HepG2 (cell line): Measurements from ENCODE around the gene MTARC1. TPM values are rescaled to one million over a fixed set of nuclear protein-coding genes. Genes with fewer than 3 reads are reported as not detected.

Experiments
- ATAC-seq: fragments of 200-7000 bp; cut with Tn5 transposase; 3 replicates; pipeline ENCODE4 v1.9.1; 2020; ENCODE audit warnings: mild to moderate bottlenecking, moderate library complexity
- BruUV-seq: library from RNA; stranded (reverse); fragments of 400-500 nt; replicated peaks from 2 replicates; lab custom pipeline; 2021; lab: Mats Ljungman, UMichigan
- CTCF ChIA-PET: fragments of 300-600 bp; formaldehyde crosslinking; extraction: SDS; loops from one replicate; lab custom pipeline; 2021; ENCODE audit warnings: low total read pairs, inconsistent platforms, low intra/inter-chr PET ratio; lab: Yijun Ruan, JAX
- POLR2A ChIA-PET: fragments of 350-600 bp; sonication (Branson Sonifier 250); formaldehyde crosslinking; loops from one replicate; lab custom pipeline; 2020; ENCODE audit warnings: antibody characterized with exemption, inconsistent platforms; lab: Yijun Ruan, JAX
- DNase-seq: peaks from one replicate; pipeline ENCODE4 v3.0.0-alpha.2; 2015; ENCODE audit warnings: low spot score
- FAIRE-seq: peaks from 3 replicates; lab custom pipeline; 2011; peaks lifted over from hg19 to GRCh38; lab: Jason Lieb, UNC
- H2AFZ ChIP-seq: one replicate; pipeline ENCODE4 v1.6.1; 2011; ENCODE audit warnings: low read length, inconsistent platforms
- H3K27ac ChIP-seq: fragments of 300-600 bp; 3 replicates; pipeline ENCODE4 v1.8.0; 2011; ENCODE audit warnings: mixed run types, mild to moderate bottlenecking, mixed read lengths, low read length, inconsistent platforms; ENCODE audit not compliant: insufficient read depth; ENCODE audit errors: extremely low read length
- H3K27me3 ChIP-seq, 2 experiments: fragments of 200-600 bp in 1 of 2; 2 replicates in 1 of 2; 3 replicates in 1 of 2; pipeline versions ENCODE4 v1.6.0 to v1.8.0; 2011; ENCODE audit warnings: low read length in 2 of 2, mild to moderate bottlenecking in 2 of 2, moderate library complexity in 2 of 2, inconsistent platforms in 1 of 2; ENCODE audit not compliant: insufficient read depth in 2 of 2, control insufficient read depth in 1 of 2
- H3K36me3 ChIP-seq, 2 experiments: fragments of 200-600 bp in 1 of 2; replicated peaks in 1 of 2; 2 replicates in 1 of 2; 3 replicates in 1 of 2; pipeline versions ENCODE4 v1.5.1 to v1.8.0; 2011; ENCODE audit warnings: low read length in 2 of 2, inconsistent platforms in 1 of 2; ENCODE audit not compliant: insufficient read depth in 2 of 2, control insufficient read depth in 1 of 2
- H3K4me1 ChIP-seq: 2 replicates; pipeline ENCODE4 v1.5.1; 2012; ENCODE audit warnings: low read length, inconsistent platforms; ENCODE audit not compliant: insufficient read depth
- H3K4me2 ChIP-seq: 2 replicates; pipeline ENCODE4 v1.6.0; 2011; ENCODE audit warnings: low read depth, low read length, inconsistent platforms
- H3K4me3 ChIP-seq, 3 experiments: fragments of 200-600 bp in 1 of 3; sonication (generic), shearing (Covaris generic) in 1 of 3; replicated peaks in 1 of 3; 2 replicates each; pipeline ENCODE4 v1.5.1; 2011 to 2016; ENCODE audit warnings: low read length in 3 of 3, inconsistent platforms in 2 of 3, low read depth in 2 of 3, mild to moderate bottlenecking in 2 of 3, control low read depth in 1 of 3, mixed read lengths in 1 of 3; ENCODE audit not compliant: insufficient read depth in 1 of 3
- H3K79me2 ChIP-seq: one replicate; pipeline ENCODE4 v1.6.1; 2011; ENCODE audit warnings: low read length, inconsistent platforms; ENCODE audit not compliant: insufficient read depth
- H3K9ac ChIP-seq: 2 replicates; pipeline ENCODE4 v1.6.0; 2011; ENCODE audit warnings: mild to moderate bottlenecking, low read depth, low read length, inconsistent platforms; ENCODE audit not compliant: insufficient read depth
- H3K9me3 ChIP-seq: 2 replicates; pipeline ENCODE4 v1.5.1; 2012; ENCODE audit warnings: mild to moderate bottlenecking, low read length
- H4K20me1 ChIP-seq: 2 replicates; pipeline ENCODE4 v1.6.0; 2011; ENCODE audit warnings: inconsistent platforms, mild to moderate bottlenecking, low read length, moderate library complexity; ENCODE audit not compliant: insufficient read depth
- RORA ChIP-seq: sonication (generic); formaldehyde crosslinking; IDR thresholded peaks from 2 replicates; pipeline ENCODE4 v1.5.0; 2020; ENCODE audit warnings: mild to moderate bottlenecking, missing genetic modification reagents, moderate library complexity
- ZBTB1 ChIP-seq: sonication (generic); formaldehyde crosslinking; IDR thresholded peaks from 2 replicates; pipeline ENCODE4 v1.4.0; 2020; ENCODE audit warnings: missing genetic modification reagents, borderline replicate concordance
- ZMAT3 ChIP-seq: sonication (generic); formaldehyde crosslinking; conservative IDR thresholded peaks from 2 replicates; pipeline ENCODE4 v1.7.0; 2021; ENCODE audit warnings: missing genetic modification reagents
- ZNF331 ChIP-seq: sonication (generic); formaldehyde crosslinking; IDR thresholded peaks from 2 replicates; pipeline ENCODE4 v1.4.0; 2020; ENCODE audit warnings: missing genetic modification reagents
- ZNF510 ChIP-seq: sonication (generic); formaldehyde crosslinking; IDR thresholded peaks from 2 replicates; pipeline ENCODE4 v1.4.0; 2020; ENCODE audit warnings: low read depth, mild to moderate bottlenecking, missing genetic modification reagents
- ZNF552 ChIP-seq: sonication (generic); formaldehyde crosslinking; IDR thresholded peaks from 2 replicates; pipeline ENCODE4 v1.9.0; 2022; ENCODE audit warnings: missing genetic modification reagents, mild to moderate bottlenecking, borderline replicate concordance
- ZNF577 ChIP-seq: sonication (generic); formaldehyde crosslinking; IDR thresholded peaks from 2 replicates; pipeline ENCODE4 v1.4.0; 2020; ENCODE audit warnings: mild to moderate bottlenecking, low read depth, missing genetic modification reagents, borderline replicate concordance
- WGBS: methylation state at CpG from one replicate; pipeline ENCODE4 v1.1.6; 2017; ENCODE audit warnings: low lambda C conversion rate; 5-methylcytosine and 5-hydroxymethylcytosine counted together
- in situ Hi-C: cut with HindIII; loops from 2 replicates; pipeline ENCODE4 v1.10.0; 2017; ENCODE audit warnings: low pct_unique_long_range_greater_than_20kb; ENCODE audit not compliant: extremely low pct_ligation_motif_present
- intact Hi-C: fragments of 100-400 bp; cut with micrococcal nuclease; formaldehyde crosslinking; loops from one replicate; pipeline ENCODE4 v1.10.0; 2022; ENCODE audit not compliant: unreplicated experiment
- polyA plus RNA-seq, 8 experiments: library from polyadenylated mRNA; depleted of rRNA in 3 of 8; stranded (reverse) in 7 of 8; unstranded in 1 of 8; fragments of >200 nt; fragmentation: Illumina TruSeq in 4 of 8; extraction: Trizol in 4 of 8; gene quantifications; 2 replicates each; pipeline versions ENCODE4 v1.2.1 to v1.2.3, GENCODE V29; 2011 to 2016; ENCODE audit warnings: low read depth in 4 of 8, missing spikeins in 1 of 8, mixed read lengths in 1 of 8; ENCODE audit not compliant: insufficient read depth in 1 of 8
- total RNA-seq, 5 experiments: library from RNA; depleted of rRNA; stranded (reverse); fragments of >200 nt; fragmentation: Illumina TruSeq; extraction: Trizol; gene quantifications; 2 replicates each; pipeline ENCODE4 v1.2.3, GENCODE V29; 2016; ENCODE audit warnings: low read depth in 1 of 5
- TF ChIP-seq, protein P1 (sequence below): sonication (generic); formaldehyde crosslinking; IDR thresholded peaks from 2 replicates; pipeline ENCODE4 v1.4.0; 2020; ENCODE audit warnings: missing genetic modification reagents
- TF ChIP-seq, protein P2 (sequence below): sonication (generic); formaldehyde crosslinking; IDR thresholded peaks from 2 replicates; pipeline ENCODE4 v1.4.0; 2020; ENCODE audit warnings: missing genetic modification reagents, borderline replicate concordance
- TF ChIP-seq, protein P3 (sequence below): sonication (generic); formaldehyde crosslinking; IDR thresholded peaks from 2 replicates; pipeline ENCODE4 v1.8.1; 2023; ENCODE audit warnings: mild to moderate bottlenecking, missing genetic modification reagents, borderline replicate concordance

The MTARC1 gene
- total and polyA plus RNA-seq, 2 of the 13 experiments (the other 11 are each of a cell fraction or from before 2014, with no cell fraction given): 19.4 to 106 TPM

DNA sequence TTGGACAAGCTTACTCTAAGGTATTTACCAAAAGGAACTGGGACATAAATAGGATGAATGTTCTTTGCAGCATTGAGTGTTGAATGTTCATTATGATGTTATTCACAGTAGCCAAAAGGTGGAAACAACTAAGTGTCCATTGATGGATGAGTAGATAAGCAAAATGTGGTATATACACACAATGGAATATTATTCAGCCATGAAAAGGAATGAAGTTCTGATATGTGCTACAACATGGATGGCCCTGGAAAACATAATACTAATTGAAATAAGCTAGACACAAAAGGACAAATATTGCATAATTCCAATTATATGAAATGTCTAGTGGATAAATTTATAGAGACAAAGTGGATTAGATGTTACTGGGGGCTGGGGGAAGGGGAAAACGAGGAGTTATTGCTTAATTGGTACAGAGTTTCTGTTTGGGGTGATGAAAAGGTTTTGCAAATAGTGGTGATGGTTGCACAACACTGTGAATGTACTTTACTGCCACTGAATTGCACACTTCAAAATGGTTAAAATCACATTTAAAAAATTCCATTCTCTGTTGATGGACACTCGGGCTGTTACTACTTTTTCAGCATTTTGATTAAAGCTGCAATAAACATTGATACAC, 2.9 kb downstream of the MTARC1 start (continued):
- TF ChIP-seq, protein P1, sequence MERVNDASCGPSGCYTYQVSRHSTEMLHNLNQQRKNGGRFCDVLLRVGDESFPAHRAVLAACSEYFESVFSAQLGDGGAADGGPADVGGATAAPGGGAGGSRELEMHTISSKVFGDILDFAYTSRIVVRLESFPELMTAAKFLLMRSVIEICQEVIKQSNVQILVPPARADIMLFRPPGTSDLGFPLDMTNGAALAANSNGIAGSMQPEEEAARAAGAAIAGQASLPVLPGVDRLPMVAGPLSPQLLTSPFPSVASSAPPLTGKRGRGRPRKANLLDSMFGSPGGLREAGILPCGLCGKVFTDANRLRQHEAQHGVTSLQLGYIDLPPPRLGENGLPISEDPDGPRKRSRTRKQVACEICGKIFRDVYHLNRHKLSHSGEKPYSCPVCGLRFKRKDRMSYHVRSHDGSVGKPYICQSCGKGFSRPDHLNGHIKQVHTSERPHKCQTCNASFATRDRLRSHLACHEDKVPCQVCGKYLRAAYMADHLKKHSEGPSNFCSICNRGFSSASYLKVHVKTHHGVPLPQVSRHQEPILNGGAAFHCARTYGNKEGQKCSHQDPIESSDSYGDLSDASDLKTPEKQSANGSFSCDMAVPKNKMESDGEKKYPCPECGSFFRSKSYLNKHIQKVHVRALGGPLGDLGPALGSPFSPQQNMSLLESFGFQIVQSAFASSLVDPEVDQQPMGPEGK: peak; percentile 64

DNA sequence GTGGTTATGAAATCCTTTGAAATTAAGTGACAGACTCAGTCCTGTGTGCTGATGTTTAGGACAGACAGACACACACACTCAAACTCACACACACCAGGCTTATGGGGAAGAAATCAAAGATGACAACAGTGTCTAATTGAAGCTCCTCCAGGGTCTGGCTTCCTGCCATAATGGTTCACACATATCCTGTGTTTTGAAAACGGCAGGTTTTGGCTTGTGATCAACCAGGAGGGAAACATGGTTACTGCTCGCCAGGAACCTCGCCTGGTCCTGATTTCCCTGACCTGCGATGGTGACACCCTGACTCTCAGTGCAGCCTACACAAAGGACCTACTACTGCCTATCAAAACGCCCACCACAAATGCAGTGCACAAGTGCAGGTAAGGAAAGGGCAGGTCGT, 4.6 kb downstream of the MTARC1 start:
- intact Hi-C loops: no loop called here
- POLR2A ChIA-PET: no interaction called here
- no peak overlapping the region for H3K27ac ChIP-seq
- FAIRE-seq: no peak
- TF ChIP-seq, protein P2, sequence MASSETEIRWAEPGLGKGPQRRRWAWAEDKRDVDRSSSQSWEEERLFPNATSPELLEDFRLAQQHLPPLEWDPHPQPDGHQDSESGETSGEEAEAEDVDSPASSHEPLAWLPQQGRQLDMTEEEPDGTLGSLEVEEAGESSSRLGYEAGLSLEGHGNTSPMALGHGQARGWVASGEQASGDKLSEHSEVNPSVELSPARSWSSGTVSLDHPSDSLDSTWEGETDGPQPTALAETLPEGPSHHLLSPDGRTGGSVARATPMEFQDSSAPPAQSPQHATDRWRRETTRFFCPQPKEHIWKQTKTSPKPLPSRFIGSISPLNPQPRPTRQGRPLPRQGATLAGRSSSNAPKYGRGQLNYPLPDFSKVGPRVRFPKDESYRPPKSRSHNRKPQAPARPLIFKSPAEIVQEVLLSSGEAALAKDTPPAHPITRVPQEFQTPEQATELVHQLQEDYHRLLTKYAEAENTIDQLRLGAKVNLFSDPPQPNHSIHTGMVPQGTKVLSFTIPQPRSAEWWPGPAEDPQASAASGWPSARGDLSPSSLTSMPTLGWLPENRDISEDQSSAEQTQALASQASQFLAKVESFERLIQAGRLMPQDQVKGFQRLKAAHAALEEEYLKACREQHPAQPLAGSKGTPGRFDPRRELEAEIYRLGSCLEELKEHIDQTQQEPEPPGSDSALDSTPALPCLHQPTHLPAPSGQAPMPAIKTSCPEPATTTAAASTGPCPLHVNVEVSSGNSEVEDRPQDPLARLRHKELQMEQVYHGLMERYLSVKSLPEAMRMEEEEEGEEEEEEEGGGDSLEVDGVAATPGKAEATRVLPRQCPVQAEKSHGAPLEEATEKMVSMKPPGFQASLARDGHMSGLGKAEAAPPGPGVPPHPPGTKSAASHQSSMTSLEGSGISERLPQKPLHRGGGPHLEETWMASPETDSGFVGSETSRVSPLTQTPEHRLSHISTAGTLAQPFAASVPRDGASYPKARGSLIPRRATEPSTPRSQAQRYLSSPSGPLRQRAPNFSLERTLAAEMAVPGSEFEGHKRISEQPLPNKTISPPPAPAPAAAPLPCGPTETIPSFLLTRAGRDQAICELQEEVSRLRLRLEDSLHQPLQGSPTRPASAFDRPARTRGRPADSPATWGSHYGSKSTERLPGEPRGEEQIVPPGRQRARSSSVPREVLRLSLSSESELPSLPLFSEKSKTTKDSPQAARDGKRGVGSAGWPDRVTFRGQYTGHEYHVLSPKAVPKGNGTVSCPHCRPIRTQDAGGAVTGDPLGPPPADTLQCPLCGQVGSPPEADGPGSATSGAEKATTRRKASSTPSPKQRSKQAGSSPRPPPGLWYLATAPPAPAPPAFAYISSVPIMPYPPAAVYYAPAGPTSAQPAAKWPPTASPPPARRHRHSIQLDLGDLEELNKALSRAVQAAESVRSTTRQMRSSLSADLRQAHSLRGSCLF (CRISPR knock-in tag): no peak
- TF ChIP-seq ZNF510 (no peak), ZMAT3 (CRISPR knock-in tag) (no peak), ZNF577 (CRISPR knock-in tag) (no peak), ZNF331 (CRISPR knock-in tag) (no peak), RORA (CRISPR knock-in tag) (no peak), ZBTB1 (CRISPR knock-in tag) (no peak), ZNF552 (CRISPR knock-in tag) (no peak)
- TF ChIP-seq, protein P3, sequence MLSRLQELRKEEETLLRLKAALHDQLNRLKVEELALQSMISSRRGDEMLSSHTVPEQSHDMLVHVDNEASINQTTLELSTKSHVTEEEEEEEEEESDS: no peak
- TF ChIP-seq, all 625 proteins: peak for 0
- Histone ChIP-seq H3K4me1 (peaks cover 26% of the 10 kb centered on the region), H3K79me2 (peaks cover 23% of the 10 kb centered on the region), H3K9ac (no peak overlapping the region), H3K4me3 (no peak overlapping the region), H3K27me3 (no peaks in the 10 kb centered on the region), H2AFZ (no peak overlapping the region), H4K20me1 (no peaks in the 10 kb centered on the region; the same call in 1 of the 2 replicates), H3K4me2 (no peak overlapping the region), H3K36me3 (peaks cover 2 to 8% of the 10 kb centered on the region in 2 experiments; a peak in 1 of 5 replicates), H3K9me3 (no peaks in the 10 kb centered on the region)
- no peak for ATAC-seq
- WGBS: 95% methylated on average over 4 of the region's 6 CpGs
- no TSS peak for BruUV-seq
- DNase-seq: no peak
- CTCF ChIA-PET: no interaction called here
- in situ Hi-C loops: loop anchor here (25.0 kb wide), 1 partner anchor 254 kb away; the partner anchor contains the start of gene MARK1
